Naive B cell (primary cell): Measurements from ENCODE around the gene CCT5. TPM values are rescaled to one million over a fixed set of nuclear protein-coding genes. Genes with fewer than 3 reads are reported as not detected.

Experiments
- ATAC-seq, 2 donors: fragments of 150-1000 bp; cut with Tn5 transposase; 2 replicates each; pipeline ENCODE4 v1.10.0; 2021; ENCODE audit warnings: low read depth in 2 of 2, mild to moderate bottlenecking in 2 of 2, moderate library complexity in 2 of 2
- DNase-seq: peaks from one replicate; pipeline ENCODE4 v3.0.0; 2022
- H3K27ac Mint-ChIP-seq, 6 donors: one replicate each; pipeline ENCODE4 v1.8.0; 2020 to 2022; ENCODE audit warnings: mild to moderate bottlenecking in 6 of 6, mixed read lengths in 6 of 6, moderate library complexity in 5 of 6, inconsistent platforms in 2 of 6
- H3K27me3 Mint-ChIP-seq, 3 donors: one replicate each; pipeline ENCODE4 v1.8.0; 2021 to 2022; ENCODE audit warnings: mixed read lengths in 3 of 3, mild to moderate bottlenecking in 1 of 3
- H3K36me3 Mint-ChIP-seq, 2 donors: one replicate each; pipeline ENCODE4 v1.8.0; 2020 to 2022; ENCODE audit warnings: mixed read lengths in 2 of 2, inconsistent platforms in 1 of 2, mild to moderate bottlenecking in 1 of 2
- H3K4me1 Mint-ChIP-seq, 3 donors: one replicate each; pipeline ENCODE4 v1.8.0; 2020 to 2022; ENCODE audit warnings: mixed read lengths in 3 of 3, inconsistent platforms in 1 of 3, mild to moderate bottlenecking in 1 of 3, moderate library complexity in 1 of 3
- H3K4me3 Mint-ChIP-seq, 8 donors: one replicate each; pipeline ENCODE4 v1.8.0; 2020 to 2022; ENCODE audit warnings: mild to moderate bottlenecking in 8 of 8, mixed read lengths in 8 of 8, moderate library complexity in 8 of 8, inconsistent platforms in 2 of 8
- H3K9me3 Mint-ChIP-seq, 7 donors: one replicate each; pipeline ENCODE4 v1.8.0; 2020 to 2022; ENCODE audit warnings: mixed read lengths in 7 of 7, mild to moderate bottlenecking in 5 of 7, inconsistent platforms in 2 of 7, moderate library complexity in 1 of 7
- polyA plus RNA-seq, 6 donors: library from polyadenylated mRNA; unstranded; fragments of 300-500 nt; fragmentation: Illumina TruSeq; gene quantifications; one replicate each; pipeline ENCODE4 v1.2.3, GENCODE V29; 2021; ENCODE audit warnings: low read depth in 6 of 6

The CCT5 gene
- polyA plus RNA-seq, 6 donors from 2014 or later: 139 to 227 (median 190) TPM

DNA sequence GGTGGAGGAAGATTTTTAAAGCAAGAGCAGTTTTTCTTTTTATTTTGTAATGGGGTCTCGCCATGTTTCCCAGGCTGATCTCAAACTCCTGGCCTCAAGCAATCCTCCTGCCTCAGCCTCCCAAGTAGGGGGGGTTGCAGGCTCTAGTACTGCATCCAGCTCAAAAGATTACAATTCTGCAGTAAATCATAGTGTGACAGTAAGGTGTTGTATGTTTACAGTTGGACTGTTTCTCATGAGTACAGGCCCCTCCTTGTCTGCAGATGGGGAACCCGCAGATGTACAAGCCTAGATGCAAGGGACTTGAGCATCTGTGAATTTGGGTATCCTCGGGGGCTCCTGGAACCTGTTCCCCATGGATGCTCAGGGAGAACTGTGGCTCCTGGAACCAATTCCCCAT is 3.3 kb downstream of the CCT5 start:
- peak overlapping the region in 1 of 8 donors; percentile 29 for H3K4me3 Mint-ChIP-seq
- peaks cover 16 to 44% (median 29%) of the 10 kb centered on the region in 3 donors for H3K4me1 Mint-ChIP-seq

DNA sequence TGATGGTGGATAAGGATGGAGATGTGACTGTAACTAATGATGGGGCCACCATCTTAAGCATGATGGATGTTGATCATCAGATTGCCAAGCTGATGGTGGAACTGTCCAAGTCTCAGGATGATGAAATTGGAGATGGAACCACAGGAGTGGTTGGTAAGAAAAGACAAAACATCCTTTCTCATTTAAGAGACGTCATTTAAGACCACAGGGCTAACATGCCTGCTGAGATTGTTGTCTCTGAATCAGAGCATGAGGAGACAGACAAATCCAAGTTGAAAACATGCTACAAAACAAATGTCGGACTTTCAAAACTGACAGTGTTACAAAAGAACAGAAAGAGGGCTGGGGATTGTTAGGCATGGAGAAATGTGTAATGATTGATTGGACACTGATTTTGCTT is 4.6 kb downstream of the CCT5 start:
- Mint-ChIP-seq H3K36me3 (peaks cover 16 to 29% of the 10 kb centered on the region in 2 donors), H3K4me3 (peak overlapping the region in 1 of 8 donors; percentile 44), H3K4me1 (peaks cover 11 to 40% (median 24%) of the 10 kb centered on the region in 3 donors), H3K27ac (peak overlapping the region in 3 of 6 donors; percentile 21 to 82 (median 36)), H3K9me3 (peaks cover 0 to 3% (median 0%) of the 10 kb centered on the region in 7 donors), H3K27me3 (no peaks in the 10 kb centered on the region)
- DNase-seq (no peak), ATAC-seq (no peak)

More for the DNA sequence above, 3.3 kb downstream of the CCT5 start:
- no peak overlapping the region for H3K27ac Mint-ChIP-seq
- H3K27me3 Mint-ChIP-seq: no peaks in the 10 kb centered on the region
- peaks cover 13 to 21% of the 10 kb centered on the region in 2 donors for H3K36me3 Mint-ChIP-seq
- peaks cover 0 to 3% (median 0%) of the 10 kb centered on the region in 7 donors for H3K9me3 Mint-ChIP-seq
- DNase-seq (no peak), ATAC-seq (no peak)

DNA sequence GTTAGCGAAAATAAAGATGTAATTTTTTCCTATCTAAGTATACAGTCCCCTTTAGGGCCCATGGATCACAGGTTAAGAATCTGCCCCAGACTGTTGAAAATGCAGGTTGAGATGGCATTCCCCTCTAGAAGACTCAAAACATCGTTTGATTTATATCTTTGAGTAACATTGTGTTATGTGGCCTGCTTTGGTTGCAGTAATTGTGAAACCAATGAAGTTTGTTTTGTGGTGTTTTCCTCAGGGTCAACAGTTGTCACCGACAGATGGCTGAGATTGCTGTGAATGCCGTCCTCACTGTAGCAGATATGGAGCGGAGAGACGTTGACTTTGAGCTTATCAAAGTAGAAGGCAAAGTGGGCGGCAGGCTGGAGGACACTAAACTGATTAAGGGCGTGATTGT is 7.8 kb downstream of the CCT5 start:
- peaks cover 19 to 42% of the 10 kb centered on the region in 2 donors for H3K36me3 Mint-ChIP-seq
- no peak overlapping the region for H3K4me3 Mint-ChIP-seq
- H3K27ac Mint-ChIP-seq: peak overlapping the region in 1 of 6 donors; percentile 44

DNA sequence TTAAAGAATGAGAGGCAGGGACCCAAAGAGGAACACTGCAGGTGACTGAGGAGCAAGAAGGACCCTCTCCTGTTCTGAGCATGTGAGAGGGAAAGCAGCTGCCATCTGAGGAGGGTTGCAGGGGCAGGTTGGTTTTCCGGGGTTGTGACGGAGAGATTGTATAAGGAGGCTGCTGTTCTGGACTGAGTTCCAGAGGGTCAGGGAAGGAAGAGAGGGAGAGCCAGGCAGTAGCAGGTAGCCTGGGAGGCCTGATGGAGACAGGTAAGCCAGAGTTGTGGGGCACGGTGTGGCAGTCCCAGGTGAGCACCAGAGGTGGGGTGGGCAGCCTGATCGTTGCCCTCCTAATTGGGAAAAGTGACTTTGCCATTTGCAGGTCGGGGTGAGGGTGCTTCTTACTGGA is 9.8 kb downstream of the CCT5 start:
- Mint-ChIP-seq H3K4me1 (peaks cover 4 to 9% (median 8%) of the 10 kb centered on the region in 3 donors), H3K36me3 (peaks cover 26 to 35% of the 10 kb centered on the region in 2 donors), H3K27me3 (no peaks in the 10 kb centered on the region), H3K9me3 (no peaks in the 10 kb centered on the region), H3K4me3 (no peak overlapping the region), H3K27ac (peak overlapping the region in 1 of 6 donors; percentile 41)
- DNase-seq: no peak
- no peak for ATAC-seq

More for the DNA sequence above, 7.8 kb downstream of the CCT5 start:
- no peaks in the 10 kb centered on the region for H3K9me3 Mint-ChIP-seq
- ATAC-seq: no peak
- H3K4me1 Mint-ChIP-seq: peaks cover 4 to 22% (median 16%) of the 10 kb centered on the region in 3 donors
- no peaks in the 10 kb centered on the region for H3K27me3 Mint-ChIP-seq
- no peak for DNase-seq

DNA sequence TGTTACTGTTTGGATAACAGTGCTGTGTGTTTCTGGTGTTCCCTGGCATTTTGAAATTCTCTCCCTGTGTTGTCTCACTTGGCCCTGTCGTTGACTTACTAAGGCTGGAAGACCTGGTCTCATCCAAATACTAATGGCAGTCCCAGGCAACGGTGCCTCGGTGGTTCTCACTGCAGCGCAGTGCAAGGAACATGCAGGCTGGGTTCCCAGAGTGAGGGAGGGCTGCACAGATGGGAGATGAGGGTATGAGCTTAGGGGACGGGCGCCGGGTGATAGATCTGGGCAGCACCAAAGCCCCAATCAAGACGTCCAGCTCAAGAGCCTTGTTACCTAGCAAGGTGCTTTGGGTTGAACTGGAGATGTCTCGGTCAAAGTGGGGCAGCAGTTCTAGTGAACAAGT is 11.0 kb downstream of the CCT5 start:
- H3K27ac Mint-ChIP-seq: no peak overlapping the region

DNA sequence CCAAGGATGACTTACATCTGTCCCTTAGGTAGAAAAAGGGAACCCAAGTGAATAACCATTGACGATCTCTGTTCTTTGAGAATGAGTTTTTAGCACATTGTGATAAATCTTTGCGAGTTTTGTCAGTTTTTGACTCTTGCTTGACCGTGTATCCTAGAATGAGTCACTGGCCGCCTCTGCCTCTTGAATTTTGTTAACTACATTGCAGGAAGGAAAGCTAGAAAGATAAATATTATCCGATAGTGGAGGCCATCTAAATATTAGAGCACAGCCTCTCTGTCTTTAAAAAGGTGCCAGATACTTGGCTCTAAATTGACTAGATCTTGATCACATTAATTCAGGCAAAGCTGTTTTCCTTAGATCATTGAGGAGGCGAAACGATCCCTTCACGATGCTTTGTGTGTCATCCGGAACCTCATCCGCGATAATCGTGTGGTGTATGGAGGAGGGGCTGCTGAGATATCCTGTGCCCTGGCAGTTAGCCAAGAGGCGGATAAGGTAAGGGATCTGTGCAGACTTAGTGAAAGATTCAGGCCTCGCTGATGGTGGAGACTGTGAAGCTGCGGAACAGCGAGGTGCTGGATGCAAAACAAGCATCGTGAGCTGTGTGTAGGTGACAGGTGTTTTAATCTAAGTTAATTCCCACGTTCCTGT is 12.2 kb downstream of the CCT5 start:
- H3K36me3 Mint-ChIP-seq: peaks cover 29 to 32% of the 10 kb centered on the region in 2 donors

More for the DNA sequence above, 11.0 kb downstream of the CCT5 start:
- DNase-seq (no peak), ATAC-seq (no peak)
- Mint-ChIP-seq H3K36me3 (peaks cover 28 to 29% of the 10 kb centered on the region in 2 donors), H3K4me3 (no peak overlapping the region), H3K4me1 (peaks cover 4 to 6% (median 5%) of the 10 kb centered on the region in 3 donors), H3K27me3 (no peaks in the 10 kb centered on the region), H3K9me3 (no peaks in the 10 kb centered on the region)

DNA sequence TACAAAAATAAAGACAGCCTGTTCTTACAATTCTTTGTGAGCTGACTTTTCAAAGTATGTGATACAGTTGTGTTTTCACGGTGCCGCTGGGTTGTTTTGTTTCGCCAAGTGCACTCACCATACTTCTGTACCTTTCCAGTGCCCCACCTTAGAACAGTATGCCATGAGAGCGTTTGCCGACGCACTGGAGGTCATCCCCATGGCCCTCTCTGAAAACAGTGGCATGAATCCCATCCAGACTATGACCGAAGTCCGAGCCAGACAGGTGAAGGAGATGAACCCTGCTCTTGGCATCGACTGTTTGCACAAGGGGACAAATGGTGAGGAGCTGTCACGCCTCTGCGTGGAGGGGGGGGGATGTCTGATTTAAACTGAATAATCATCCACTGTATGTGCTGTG is 12.9 kb downstream of the CCT5 start:
- Mint-ChIP-seq H3K9me3 (no peaks in the 10 kb centered on the region), H3K27me3 (no peaks in the 10 kb centered on the region), H3K36me3 (peaks cover 24 to 29% of the 10 kb centered on the region in 2 donors), H3K4me3 (no peak overlapping the region), H3K4me1 (peaks cover 1 to 6% (median 5%) of the 10 kb centered on the region in 3 donors), H3K27ac (no peak overlapping the region)
- ATAC-seq: no peak
- DNase-seq: no peak

More for the DNA sequence above, 12.2 kb downstream of the CCT5 start:
- Mint-ChIP-seq H3K4me3 (no peak overlapping the region), H3K27me3 (no peaks in the 10 kb centered on the region), H3K4me1 (peaks cover 4 to 6% (median 5%) of the 10 kb centered on the region in 3 donors), H3K9me3 (no peaks in the 10 kb centered on the region), H3K27ac (no peak overlapping the region)
- DNase-seq (no peak), ATAC-seq (no peak)

DNA sequence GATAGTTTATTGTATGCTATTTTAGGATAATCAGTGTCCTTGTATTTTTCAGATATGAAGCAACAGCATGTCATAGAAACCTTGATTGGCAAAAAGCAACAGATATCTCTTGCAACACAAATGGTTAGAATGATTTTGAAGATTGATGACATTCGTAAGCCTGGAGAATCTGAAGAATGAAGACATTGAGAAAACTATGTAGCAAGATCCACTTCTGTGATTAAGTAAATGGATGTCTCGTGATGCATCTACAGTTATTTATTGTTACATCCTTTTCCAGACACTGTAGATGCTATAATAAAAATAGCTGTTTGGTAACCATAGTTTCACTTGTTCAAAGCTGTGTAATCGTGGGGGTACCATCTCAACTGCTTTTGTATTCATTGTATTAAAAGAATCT is 14.5 kb downstream of the CCT5 start:
- Mint-ChIP-seq H3K36me3 (peaks cover 13 to 23% of the 10 kb centered on the region in 2 donors), H3K4me3 (no peak overlapping the region)

DNA sequence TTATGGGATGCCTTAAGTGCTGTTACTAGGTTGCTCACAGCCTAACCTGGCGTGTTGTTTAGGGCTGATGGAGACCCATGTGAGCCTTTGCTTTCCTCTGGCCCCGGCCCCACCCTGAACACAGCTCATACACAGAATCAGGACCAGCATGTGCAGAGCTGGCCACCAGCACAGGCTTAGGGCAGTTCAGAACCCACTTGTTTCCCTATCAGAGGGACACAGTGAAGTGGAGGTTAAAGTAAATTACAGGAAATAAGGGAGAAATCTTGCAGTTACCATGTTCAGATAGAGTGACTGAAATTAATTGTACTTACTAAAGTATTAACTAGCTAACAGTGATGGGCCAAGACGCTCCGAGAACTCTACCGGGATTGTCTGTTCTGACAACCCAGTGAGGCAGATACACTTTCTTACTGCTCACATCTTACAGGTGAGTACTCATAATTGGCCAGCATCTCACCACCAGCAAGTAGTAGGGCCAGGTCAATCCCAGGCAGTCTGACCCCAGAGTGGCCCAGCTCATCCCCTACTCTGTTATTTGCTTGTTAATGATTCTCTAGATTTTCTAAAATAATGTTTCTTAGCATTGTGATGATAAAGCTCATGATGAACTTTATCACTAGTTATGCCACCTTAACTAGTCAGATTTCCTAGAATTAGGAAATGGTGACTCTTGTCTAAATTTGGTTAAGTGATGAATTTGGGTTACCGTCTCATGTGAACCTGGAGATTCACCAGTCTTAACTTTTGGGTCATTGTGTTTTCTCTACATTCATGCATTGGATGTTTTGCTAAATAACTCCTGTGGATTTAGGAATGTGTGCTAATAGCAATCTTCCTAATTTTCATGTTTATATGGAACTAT is 15.4 kb downstream of the CCT5 start:
- Mint-ChIP-seq H3K9me3 (no peaks in the 10 kb centered on the region), H3K27me3 (no peaks in the 10 kb centered on the region), H3K27ac (no peak overlapping the region), H3K4me1 (no peaks in the 10 kb centered on the region), H3K4me3 (no peak overlapping the region), H3K36me3 (peaks cover 7 to 19% of the 10 kb centered on the region in 2 donors)
- ATAC-seq (no peak), DNase-seq (no peak)

More for the DNA sequence above, 14.5 kb downstream of the CCT5 start:
- DNase-seq (no peak), ATAC-seq (no peak)
- Mint-ChIP-seq H3K4me1 (peaks cover 0 to 4% (median 2%) of the 10 kb centered on the region in 3 donors), H3K27ac (no peak overlapping the region), H3K27me3 (no peaks in the 10 kb centered on the region), H3K9me3 (no peaks in the 10 kb centered on the region)

DNA sequence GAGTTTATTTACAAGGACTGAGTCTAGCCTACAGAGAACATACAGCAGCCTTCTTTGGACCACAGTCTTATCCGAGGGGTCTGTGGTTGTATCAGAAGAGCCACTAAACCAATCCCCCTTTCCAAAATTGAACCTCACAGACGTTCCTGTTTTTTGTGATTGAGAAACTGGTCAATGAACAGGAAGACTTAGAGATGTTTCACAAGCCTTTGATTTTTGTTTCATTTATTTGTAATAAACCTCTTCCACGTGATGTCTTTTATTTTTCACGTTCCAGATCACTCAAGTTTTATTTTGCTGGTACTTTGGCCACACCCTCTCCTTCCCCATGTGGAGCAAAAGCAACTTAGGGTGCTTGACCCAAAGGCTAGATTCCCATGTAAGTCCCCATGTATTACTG is 16.1 kb downstream of the CCT5 start:
- ATAC-seq (no peak), DNase-seq (no peak)
- no peak overlapping the region for H3K4me3 Mint-ChIP-seq
- no peak overlapping the region for H3K27ac Mint-ChIP-seq
- H3K4me1 Mint-ChIP-seq: no peaks in the 10 kb centered on the region
- no peaks in the 10 kb centered on the region for H3K9me3 Mint-ChIP-seq
- peaks cover 7 to 19% of the 10 kb centered on the region in 2 donors for H3K36me3 Mint-ChIP-seq
- no peaks in the 10 kb centered on the region for H3K27me3 Mint-ChIP-seq

DNA sequence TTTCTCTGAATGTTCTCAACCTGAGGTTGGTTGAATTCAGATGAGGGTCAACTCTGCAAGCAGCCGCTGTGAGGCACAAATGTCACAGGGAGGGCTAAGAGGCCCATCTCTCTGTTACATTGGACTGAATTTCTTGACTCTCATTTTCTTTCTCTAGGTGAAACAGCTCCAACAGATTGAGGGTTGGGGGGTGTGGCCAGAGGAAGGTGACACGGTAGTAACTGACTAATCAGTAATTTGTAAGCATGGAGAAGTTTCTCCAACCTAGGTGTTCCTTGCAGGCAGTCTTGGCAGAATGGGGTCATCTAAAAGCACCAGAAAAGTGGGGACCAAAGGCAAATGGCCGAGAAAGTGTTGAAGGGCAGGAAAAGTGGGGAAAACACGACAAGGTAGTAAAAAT is 16.8 kb downstream of the CCT5 start:
- Mint-ChIP-seq H3K9me3 (no peaks in the 10 kb centered on the region), H3K27me3 (no peaks in the 10 kb centered on the region), H3K4me3 (no peak overlapping the region), H3K27ac (peak overlapping the region in 1 of 6 donors; percentile 56), H3K4me1 (no peaks in the 10 kb centered on the region), H3K36me3 (peaks cover 7 to 19% of the 10 kb centered on the region in 2 donors)
- no peak for ATAC-seq
- no peak for DNase-seq

DNA sequence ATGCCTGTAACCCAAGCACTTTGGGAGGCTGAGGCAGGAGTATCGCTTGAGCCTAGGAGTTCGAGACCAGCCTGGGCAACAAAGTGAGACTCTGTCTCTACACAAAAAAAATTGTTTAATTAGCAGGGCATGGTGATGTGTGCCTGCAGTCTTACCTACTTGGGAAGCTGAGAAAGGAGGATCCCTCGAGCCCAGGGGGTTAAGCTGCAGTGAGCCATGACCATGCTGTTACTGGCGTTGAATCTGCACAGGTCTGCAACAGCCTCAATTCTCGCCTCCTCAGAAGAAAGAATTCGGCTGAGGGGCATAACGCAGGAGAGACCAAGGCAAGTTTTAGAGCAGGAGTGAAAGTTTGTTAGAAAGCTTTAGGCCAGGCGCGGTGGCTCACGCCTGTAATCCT is 18.0 kb downstream of the CCT5 start:
- H3K27me3 Mint-ChIP-seq: no peaks in the 10 kb centered on the region
- ATAC-seq: no peak
- H3K4me3 Mint-ChIP-seq: no peak overlapping the region
- H3K9me3 Mint-ChIP-seq: no peaks in the 10 kb centered on the region
- no peaks in the 10 kb centered on the region for H3K4me1 Mint-ChIP-seq
- H3K36me3 Mint-ChIP-seq: peaks cover 0 to 19% of the 10 kb centered on the region in 2 donors
- no peak for DNase-seq
- peak overlapping the region in 1 of 6 donors; percentile 69 for H3K27ac Mint-ChIP-seq

DNA sequence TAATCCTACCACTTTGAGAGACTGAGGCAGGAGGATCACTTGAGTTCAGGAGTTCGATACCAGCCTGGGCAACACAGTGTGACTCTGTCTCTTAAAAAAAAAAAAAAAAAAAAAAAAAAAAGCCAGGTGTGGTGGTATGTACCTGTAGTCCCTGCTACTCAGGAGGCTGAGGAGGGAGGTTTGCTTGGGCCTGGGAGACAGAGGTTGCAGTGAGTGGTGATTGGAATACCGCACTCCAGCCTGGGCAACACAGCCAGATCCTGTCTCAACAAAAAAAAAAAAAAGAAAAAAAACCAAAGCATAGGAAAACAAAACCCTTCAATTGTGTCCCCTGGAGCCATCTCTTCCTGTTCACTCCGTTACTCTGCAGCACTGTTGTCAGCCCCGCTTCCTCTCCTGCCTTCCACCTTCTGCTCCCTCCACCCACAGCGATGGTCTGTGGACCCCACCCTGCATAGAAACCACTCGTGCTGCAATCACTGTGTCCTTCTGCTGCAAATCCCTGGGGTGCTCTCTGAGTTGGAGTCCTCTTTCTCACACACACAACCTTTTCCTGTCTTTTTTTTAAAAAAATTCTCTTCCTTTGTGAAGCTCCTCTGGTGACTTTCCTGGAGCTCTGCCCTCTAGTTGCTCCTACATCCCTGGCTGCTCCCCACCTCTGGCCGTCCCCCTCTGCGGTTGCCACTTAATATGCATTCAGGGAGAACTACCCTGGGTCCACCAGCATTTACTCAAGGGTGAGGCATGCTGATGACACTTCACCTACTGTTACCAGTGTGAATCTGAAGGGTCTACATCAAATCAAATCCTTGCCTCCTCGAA is 22.2 kb downstream of the CCT5 start:
- Mint-ChIP-seq H3K9me3 (no peaks in the 10 kb centered on the region), H3K36me3 (no peaks in the 10 kb centered on the region), H3K27me3 (peaks cover 0 to 9% (median 0%) of the 10 kb centered on the region in 3 donors), H3K4me3 (no peak overlapping the region), H3K4me1 (no peaks in the 10 kb centered on the region), H3K27ac (peak overlapping the region in 2 of 6 donors; percentile 36 to 42)
- ATAC-seq: no peak
- DNase-seq: no peak
